WI38 (cell line): Measurements from ENCODE around the gene PLEKHA7.
"Not testable (repeated sequence)": the region's sequence is repeated elsewhere in the genome, so short reads cannot be mapped to it uniquely, and the experiment has no call there.

Experiments used
- H3K4me3 ChIP-seq: 2 replicates; pipeline ENCODE4 v1.5.1; 2011; ENCODE audit warnings: low read depth, mild to moderate bottlenecking, control low read depth, low read length
- TF ChIP-seq, protein P1 (sequence below): IDR thresholded peaks from 2 replicates; pipeline ENCODE4 v1.5.1; 2012; ENCODE audit warnings: low read depth, mild to moderate bottlenecking, control low read depth, low read length

PLEKHA7 gene

DNA sequence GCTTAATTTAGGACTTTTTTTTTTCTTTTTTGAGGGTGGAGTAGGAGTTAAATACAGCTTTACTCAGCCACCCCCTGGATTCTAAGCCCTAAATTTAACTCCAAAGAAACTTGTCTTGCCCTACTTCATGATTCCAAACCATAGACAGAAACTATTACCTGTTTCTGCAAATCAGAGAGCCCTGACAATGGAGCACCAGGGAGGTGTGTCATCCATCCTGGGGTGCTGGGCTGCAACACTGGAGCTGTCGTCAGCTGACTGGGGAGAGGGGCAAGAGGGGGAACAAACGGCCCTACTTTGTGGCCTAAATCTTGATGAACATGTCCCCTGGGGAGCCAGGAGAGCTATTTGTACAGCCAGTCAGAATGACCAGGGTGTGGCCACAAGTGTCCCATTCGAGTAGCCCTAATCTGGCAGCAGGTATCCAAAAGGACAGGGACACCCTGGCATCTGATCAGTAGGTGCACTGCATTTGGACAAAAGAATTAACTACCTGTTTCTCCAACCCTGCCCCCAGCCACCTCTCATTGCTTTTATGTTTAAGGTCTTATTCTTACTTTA lies 50.8 kb downstream of the PLEKHA7 start:
- no peak overlapping the region for H3K4me3 ChIP-seq
- TF ChIP-seq, protein P1, sequence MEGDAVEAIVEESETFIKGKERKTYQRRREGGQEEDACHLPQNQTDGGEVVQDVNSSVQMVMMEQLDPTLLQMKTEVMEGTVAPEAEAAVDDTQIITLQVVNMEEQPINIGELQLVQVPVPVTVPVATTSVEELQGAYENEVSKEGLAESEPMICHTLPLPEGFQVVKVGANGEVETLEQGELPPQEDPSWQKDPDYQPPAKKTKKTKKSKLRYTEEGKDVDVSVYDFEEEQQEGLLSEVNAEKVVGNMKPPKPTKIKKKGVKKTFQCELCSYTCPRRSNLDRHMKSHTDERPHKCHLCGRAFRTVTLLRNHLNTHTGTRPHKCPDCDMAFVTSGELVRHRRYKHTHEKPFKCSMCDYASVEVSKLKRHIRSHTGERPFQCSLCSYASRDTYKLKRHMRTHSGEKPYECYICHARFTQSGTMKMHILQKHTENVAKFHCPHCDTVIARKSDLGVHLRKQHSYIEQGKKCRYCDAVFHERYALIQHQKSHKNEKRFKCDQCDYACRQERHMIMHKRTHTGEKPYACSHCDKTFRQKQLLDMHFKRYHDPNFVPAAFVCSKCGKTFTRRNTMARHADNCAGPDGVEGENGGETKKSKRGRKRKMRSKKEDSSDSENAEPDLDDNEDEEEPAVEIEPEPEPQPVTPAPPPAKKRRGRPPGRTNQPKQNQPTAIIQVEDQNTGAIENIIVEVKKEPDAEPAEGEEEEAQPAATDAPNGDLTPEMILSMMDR, result no peak

DNA sequence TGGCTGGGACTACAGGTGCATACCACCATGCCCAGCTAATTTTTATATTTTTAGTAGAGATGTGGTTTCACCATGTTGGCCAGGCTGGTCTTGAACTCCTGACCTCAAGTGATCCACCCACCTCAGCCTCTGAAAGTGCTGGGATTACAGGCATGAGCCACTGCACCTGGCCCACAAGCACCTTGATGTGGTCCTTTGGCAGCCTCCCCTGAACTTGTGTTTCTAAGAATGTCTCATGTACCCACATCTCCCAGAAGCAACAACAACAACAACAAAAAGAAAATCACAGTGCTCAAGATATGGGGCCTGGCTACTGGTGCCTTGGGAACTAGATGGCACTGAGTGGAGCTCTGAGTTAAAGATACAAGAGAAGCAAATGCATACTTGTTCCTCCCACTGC lies 51.6 kb downstream of the PLEKHA7 start:
- H3K4me3 ChIP-seq, result not testable (repeated sequence)

DNA sequence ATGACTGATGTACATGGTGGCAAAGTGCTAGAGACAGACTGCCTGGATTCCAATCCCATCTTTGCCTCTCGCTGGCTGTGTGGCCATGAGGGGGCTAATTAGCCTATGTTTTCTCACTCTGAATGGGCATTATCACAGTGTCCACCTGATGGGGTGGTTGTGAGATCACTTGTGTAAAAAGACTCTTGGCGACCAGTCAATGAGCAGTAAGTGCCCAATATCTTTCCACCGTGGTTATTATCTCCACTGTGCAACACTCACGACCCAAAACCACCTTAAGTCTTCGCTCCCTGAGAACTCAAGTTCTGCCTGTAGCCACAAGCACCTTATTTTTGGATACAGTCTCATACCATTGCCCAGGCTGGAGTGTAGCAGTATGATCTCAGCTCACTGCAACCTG lies 52.1 kb downstream of the PLEKHA7 start:
- no peak overlapping the region for H3K4me3 ChIP-seq
- TF ChIP-seq, protein P1, result no peak

DNA sequence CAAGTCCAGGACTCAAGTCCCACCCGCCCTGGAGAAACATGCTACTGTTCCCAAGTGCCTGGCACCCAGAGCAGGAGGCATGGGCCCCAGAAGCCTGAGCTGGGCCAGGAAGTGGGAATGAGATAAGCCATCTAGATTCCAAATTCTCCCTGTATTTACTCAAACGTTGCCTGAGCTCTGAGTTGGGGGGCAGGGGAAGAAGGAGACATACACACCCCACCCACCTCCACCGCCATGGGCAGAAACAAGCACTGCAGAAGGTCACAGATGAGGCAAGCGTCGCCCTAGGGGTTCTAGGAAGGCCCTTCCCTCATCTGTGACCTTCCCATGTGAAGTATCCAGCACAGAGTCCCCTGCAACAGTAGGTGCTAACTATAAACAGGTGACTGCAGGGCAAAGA lies 54.0 kb downstream of the PLEKHA7 start:
- TF ChIP-seq, protein P1, result no peak
- no peak overlapping the region for H3K4me3 ChIP-seq

DNA sequence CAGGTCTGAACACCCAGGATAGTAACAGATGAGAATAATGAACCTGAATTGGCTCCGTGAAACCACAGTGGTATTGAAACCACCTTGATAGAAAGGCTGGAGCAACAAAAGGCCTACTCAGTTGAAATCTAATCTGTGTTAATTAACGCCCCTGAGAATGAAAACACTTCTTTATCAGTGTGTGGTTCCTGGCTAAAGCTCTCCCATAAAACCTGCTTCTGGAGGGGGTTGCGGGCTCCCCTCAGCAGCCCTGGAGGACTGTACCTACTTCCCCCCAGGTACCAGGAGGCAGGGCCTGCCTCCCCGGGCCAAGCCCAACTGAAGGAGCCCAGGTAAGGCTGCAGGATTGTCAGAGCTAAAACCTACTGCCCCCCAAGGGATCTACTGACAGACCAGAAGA lies 54.6 kb downstream of the PLEKHA7 start:
- H3K4me3 ChIP-seq, result no peak overlapping the region
- TF ChIP-seq, protein P1, result no peak

DNA sequence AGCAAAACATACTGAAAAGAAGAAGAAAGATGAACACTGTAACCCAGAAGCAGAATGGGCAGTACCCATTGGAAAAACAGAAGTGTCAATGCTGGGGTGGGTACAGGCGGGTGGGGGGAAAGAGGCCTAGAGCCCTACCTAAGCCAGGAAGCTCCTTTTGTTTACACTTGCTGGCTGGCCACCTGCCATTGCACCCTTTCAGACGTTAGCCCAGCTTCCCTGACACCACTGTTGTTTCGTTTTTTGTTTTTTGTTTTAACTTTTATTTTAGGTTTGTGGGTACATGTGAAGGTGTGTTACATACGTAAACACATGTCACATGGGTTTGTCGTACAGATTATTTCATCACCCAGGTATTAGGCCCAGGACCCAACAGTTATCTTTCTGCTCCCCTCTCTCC lies 55.4 kb downstream of the PLEKHA7 start:
- H3K4me3 ChIP-seq, result no peak overlapping the region
- TF ChIP-seq, protein P1, result no peak

DNA sequence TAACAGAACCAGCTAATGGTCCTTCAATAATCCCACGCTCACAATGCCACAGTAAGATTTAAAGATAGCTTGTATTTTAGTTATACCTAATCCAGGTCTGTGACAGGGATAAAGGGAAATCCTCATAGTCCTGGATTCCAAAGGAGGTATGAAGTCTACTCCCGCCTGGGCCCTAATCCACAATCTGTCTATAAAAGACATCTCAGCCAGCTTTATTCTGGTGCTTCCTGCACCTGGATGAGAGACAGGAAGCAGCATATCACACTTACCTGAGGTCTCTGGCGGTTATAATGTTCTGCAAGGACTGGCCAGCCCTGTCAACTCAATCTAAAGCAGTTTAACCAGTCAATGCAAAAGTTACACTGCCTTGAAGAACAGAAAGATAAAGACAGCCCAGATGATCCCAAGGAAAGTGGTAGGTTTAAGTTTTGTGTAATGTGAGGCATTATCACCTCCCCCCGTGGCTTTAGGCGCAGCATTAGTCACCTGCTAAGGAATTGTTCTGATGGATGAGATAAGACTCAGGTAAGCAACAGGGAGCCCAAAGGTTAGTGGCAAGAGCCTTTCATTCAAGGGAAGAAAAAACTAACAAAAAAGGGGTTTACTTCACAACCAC lies 57.6 kb downstream of the PLEKHA7 start:
- no peak overlapping the region for H3K4me3 ChIP-seq
- TF ChIP-seq, protein P1, result no peak

DNA sequence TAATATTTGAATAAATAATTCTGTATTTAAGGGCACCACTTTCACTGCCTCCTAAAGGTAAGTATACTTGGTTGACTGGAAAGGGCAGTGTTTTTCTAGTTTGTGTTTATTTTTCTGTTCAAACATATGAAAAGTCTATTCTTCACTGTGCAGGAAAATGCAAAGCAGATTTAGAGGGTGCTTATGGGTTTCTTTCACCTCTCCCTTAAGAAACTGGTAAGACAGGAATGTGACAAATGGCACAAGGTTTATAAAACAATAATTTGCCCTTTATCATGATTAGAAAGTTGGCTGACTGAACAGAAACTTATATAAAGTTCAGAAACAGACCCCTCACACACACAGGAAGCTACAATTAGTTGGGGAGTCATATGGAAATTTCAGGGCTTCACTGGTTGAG lies 60.6 kb downstream of the PLEKHA7 start:
- H3K4me3 ChIP-seq, result no peak overlapping the region
- TF ChIP-seq, protein P1, result no peak
